BLaER1 treated with 17β-estradiol and CSF1 and Interleukin-3, amounts not matched to agents 10 nM and 100 nM (cell line): ENCODE measurements around the gene NUP155.
"Not testable (repeated sequence)": the region's sequence is repeated elsewhere in the genome, so short reads cannot be mapped to it uniquely, and the experiment has no call there.

ENCODE experiments used
- H3K27ac ChIP-seq, 11 experiments: shearing (Covaris generic); formaldehyde crosslinking; 2 replicates each; pipeline ENCODE4 v1.8.1; 2022
- H3K27me3 ChIP-seq, 11 experiments: shearing (Covaris generic); formaldehyde crosslinking; 2 replicates each; pipeline ENCODE4 v1.8.1; 2022
- H3K36me3 ChIP-seq, 11 experiments: shearing (Covaris generic); formaldehyde crosslinking; 2 replicates each; pipeline ENCODE4 v1.8.1; 2022
- H3K4me1 ChIP-seq, 10 experiments: shearing (Covaris generic); formaldehyde crosslinking; 2 replicates each; pipeline ENCODE4 v1.8.1; 2022
- H3K4me2 ChIP-seq, 11 experiments: shearing (Covaris generic); formaldehyde crosslinking; 2 replicates each; pipeline ENCODE4 v1.8.1; 2022
- H3K4me3 ChIP-seq, 10 experiments: shearing (Covaris generic); formaldehyde crosslinking; 2 replicates each; pipeline ENCODE4 v1.8.1; 2022
- H3K9ac ChIP-seq, 11 experiments: shearing (Covaris generic); formaldehyde crosslinking; 2 replicates each; pipeline ENCODE4 v1.8.1; 2022
- H3K9me3 ChIP-seq, 11 experiments: shearing (Covaris generic); formaldehyde crosslinking; replicated peaks in 1 of 11; 2 replicates each; pipeline ENCODE4 v1.8.1; 2022
- H4K20me1 ChIP-seq, 11 experiments: shearing (Covaris generic); formaldehyde crosslinking; 2 replicates each; pipeline ENCODE4 v1.8.1; 2022
- Cebpa-rat ChIP-seq, 11 experiments: shearing (Covaris generic); IDR thresholded peaks; 2 replicates each; pipeline ENCODE4 v1.8.1; 2022

The NUP155 gene

GRCh38 chr5:37375091-37375490, 4.2 kb upstream of the NUP155 start:
- Histone ChIP-seq H3K27me3 (no peaks in the 10 kb centered on the region), H3K36me3 (no peaks in the 10 kb centered on the region), H3K9me3 (no peaks in the 10 kb centered on the region), H3K9ac (no peak overlapping the region), H3K4me1 (peaks cover 0 to 11% (median 5%) of the 10 kb centered on the region in 10 experiments; a peak in 12 of 20 replicates), H3K27ac (no peak overlapping the region), H3K4me3 (no peak overlapping the region), H4K20me1 (peaks cover 0 to 3% (median 0%) of the 10 kb centered on the region in 11 experiments; a peak in 3 of 22 replicates), H3K4me2 (no peak overlapping the region)
- TF ChIP-seq Cebpa-rat (IDR thresholded peaks at IDR 0.05) = no peak

GRCh38 chr5:37370550-37370863, 399 bp downstream of the NUP155 start:
- peaks cover 6 to 40% (median 25%) of the 10 kb centered on the region in 11 experiments; a peak in 17 of 22 replicates for H3K36me3 ChIP-seq
- H3K9me3 ChIP-seq = no peaks in the 10 kb centered on the region
- peaks cover 24 to 38% (median 29%) of the 10 kb centered on the region in 10 experiments for H3K4me1 ChIP-seq
- peak overlapping the region; percentile 80 to 94 (median 90) for H3K9ac ChIP-seq
- peak overlapping the region; percentile 81 to 100 (median 96) for H3K4me3 ChIP-seq
- no peaks in the 10 kb centered on the region for H3K27me3 ChIP-seq
- TF ChIP-seq Cebpa-rat (IDR thresholded peaks at IDR 0.05) = no peak
- peak overlapping the region in 10 of 11 experiments; percentile 69 to 91 (median 87); a peak in 21 of 22 replicates for H3K27ac ChIP-seq
- peak overlapping the region; percentile 76 to 100 (median 95) for H3K4me2 ChIP-seq
- H4K20me1 ChIP-seq = peaks cover 0 to 47% (median 39%) of the 10 kb centered on the region in 11 experiments; a peak in 18 of 22 replicates

- H3K4me3 ChIP-seq = no peak overlapping the region
- H3K27ac ChIP-seq = no peak overlapping the region
- no peaks in the 10 kb centered on the region for H3K9me3 ChIP-seq
- H3K4me1 ChIP-seq = no peaks in the 10 kb centered on the region
- H3K36me3 ChIP-seq = peaks cover 89 to 100% (median 96%) of the 10 kb centered on the region in 11 experiments
- TF ChIP-seq Cebpa-rat (IDR thresholded peaks at IDR 0.05) = no peak
- no peaks in the 10 kb centered on the region for H3K27me3 ChIP-seq
- no peak overlapping the region for H3K4me2 ChIP-seq
- H3K9ac ChIP-seq = no peak overlapping the region
- peaks cover 0 to 35% (median 10%) of the 10 kb centered on the region in 11 experiments; a peak in 12 of 22 replicates for H4K20me1 ChIP-seq
Measured at GRCh38 chr5:37355161-37355560, 15.7 kb downstream of the NUP155 start.

GRCh38 chr5:37342741-37343140, 28.2 kb downstream of the NUP155 start:
- H3K9me3 ChIP-seq, H3K4me1 ChIP-seq, H3K9ac ChIP-seq, H3K4me3 ChIP-seq, H3K27ac ChIP-seq, H3K4me2 ChIP-seq, H3K27me3 ChIP-seq: not testable (repeated sequence)
- H4K20me1 ChIP-seq = peaks cover 0 to 20% (median 0%) of the 10 kb centered on the region in 11 experiments; a peak in 3 of 22 replicates
- H3K36me3 ChIP-seq = peaks cover 94 to 100% (median 97%) of the 10 kb centered on the region in 11 experiments

- H3K27ac ChIP-seq, H3K27me3 ChIP-seq, H3K4me2 ChIP-seq, H3K9ac ChIP-seq, H3K4me3 ChIP-seq, H3K9me3 ChIP-seq: not testable (repeated sequence)
- Histone ChIP-seq H4K20me1 (peaks cover 0 to 13% (median 0%) of the 10 kb centered on the region in 11 experiments; a peak in 4 of 22 replicates), H3K4me1 (peaks cover 0 to 10% (median 7%) of the 10 kb centered on the region in 10 experiments; a peak in 6 of 20 replicates), H3K36me3 (peaks cover 86 to 100% (median 97%) of the 10 kb centered on the region in 11 experiments)
Measured at GRCh38 chr5:37334754-37335153, 36.2 kb downstream of the NUP155 start.

GRCh38 chr5:37326536-37326935, 44.4 kb downstream of the NUP155 start:
- Histone ChIP-seq H3K36me3 (peaks cover 93 to 100% (median 98%) of the 10 kb centered on the region in 11 experiments), H3K9me3 (no peaks in the 10 kb centered on the region), H4K20me1 (peaks cover 0 to 6% (median 0%) of the 10 kb centered on the region in 11 experiments; a peak in 1 of 22 replicates), H3K4me2 (no peak overlapping the region), H3K27ac (no peak overlapping the region), H3K4me1 (peaks cover 0 to 10% (median 7%) of the 10 kb centered on the region in 10 experiments; a peak in 6 of 20 replicates), H3K27me3 (no peaks in the 10 kb centered on the region), H3K4me3 (no peak overlapping the region), H3K9ac (no peak overlapping the region)
- no peak for TF ChIP-seq Cebpa-rat (IDR thresholded peaks at IDR 0.05)

GRCh38 chr5:37323607-37324006, 47.3 kb downstream of the NUP155 start:
- Histone ChIP-seq H3K4me2 (no peak overlapping the region), H3K4me3 (no peak overlapping the region), H3K27ac (no peak overlapping the region), H4K20me1 (peaks cover 0 to 3% (median 0%) of the 10 kb centered on the region in 11 experiments; a peak in 1 of 22 replicates), H3K9ac (no peak overlapping the region), H3K36me3 (peaks cover 93 to 100% (median 96%) of the 10 kb centered on the region in 11 experiments), H3K4me1 (no peaks in the 10 kb centered on the region; a peak in 1 of 20 replicates), H3K27me3 (no peaks in the 10 kb centered on the region), H3K9me3 (no peaks in the 10 kb centered on the region)
- TF ChIP-seq Cebpa-rat (IDR thresholded peaks at IDR 0.05) = no peak

- H3K4me3 ChIP-seq = no peak overlapping the region
- no peak overlapping the region for H3K4me2 ChIP-seq
- no peak for TF ChIP-seq Cebpa-rat (IDR thresholded peaks at IDR 0.05)
- peaks cover 0 to 10% (median 8%) of the 10 kb centered on the region in 10 experiments; a peak in 8 of 20 replicates for H3K4me1 ChIP-seq
- H3K27ac ChIP-seq = no peak overlapping the region
- no peaks in the 10 kb centered on the region for H3K27me3 ChIP-seq
- H4K20me1 ChIP-seq = peaks cover 0 to 3% (median 0%) of the 10 kb centered on the region in 11 experiments; a peak in 1 of 22 replicates
- H3K36me3 ChIP-seq = peaks cover 88 to 100% (median 98%) of the 10 kb centered on the region in 11 experiments
- H3K9ac ChIP-seq = no peak overlapping the region
- H3K9me3 ChIP-seq = no peaks in the 10 kb centered on the region
Measured at GRCh38 chr5:37319037-37319782, 51.7 kb downstream of the NUP155 start.

GRCh38 chr5:37316027-37316426, 54.9 kb downstream of the NUP155 start:
- peaks cover 0 to 1% (median 0%) of the 10 kb centered on the region in 11 experiments; a peak in 1 of 22 replicates for H4K20me1 ChIP-seq
- H3K4me3 ChIP-seq = no peak overlapping the region
- H3K4me1 ChIP-seq = peaks cover 0 to 10% (median 8%) of the 10 kb centered on the region in 10 experiments; a peak in 8 of 20 replicates
- H3K27me3 ChIP-seq = no peaks in the 10 kb centered on the region
- peaks cover 92 to 100% (median 99%) of the 10 kb centered on the region in 11 experiments for H3K36me3 ChIP-seq
- no peak overlapping the region for H3K27ac ChIP-seq
- no peak overlapping the region for H3K4me2 ChIP-seq
- no peak overlapping the region for H3K9ac ChIP-seq
- TF ChIP-seq Cebpa-rat (IDR thresholded peaks at IDR 0.05) = no peak
- no peaks in the 10 kb centered on the region for H3K9me3 ChIP-seq
